GM18498 (cell line): ENCODE results near the gene BCL2L13.
"Not testable (repeated sequence)": the region's sequence is repeated elsewhere in the genome, so short reads cannot be mapped to it uniquely, and the experiment has no call there.

Source experiments
- ATAC-seq: cut with Tn5 transposase; IDR thresholded peaks from one replicate; pipeline ENCODE4 v1.9.1; 2021; ENCODE audit warnings: mild to moderate bottlenecking, moderate library complexity; ENCODE audit not compliant: unreplicated experiment

BCL2L13 gene

GRCh38 chr22:17753401-17753989, 114.9 kb downstream of the BCL2L13 start:
- no peak for ATAC-seq

DNA sequence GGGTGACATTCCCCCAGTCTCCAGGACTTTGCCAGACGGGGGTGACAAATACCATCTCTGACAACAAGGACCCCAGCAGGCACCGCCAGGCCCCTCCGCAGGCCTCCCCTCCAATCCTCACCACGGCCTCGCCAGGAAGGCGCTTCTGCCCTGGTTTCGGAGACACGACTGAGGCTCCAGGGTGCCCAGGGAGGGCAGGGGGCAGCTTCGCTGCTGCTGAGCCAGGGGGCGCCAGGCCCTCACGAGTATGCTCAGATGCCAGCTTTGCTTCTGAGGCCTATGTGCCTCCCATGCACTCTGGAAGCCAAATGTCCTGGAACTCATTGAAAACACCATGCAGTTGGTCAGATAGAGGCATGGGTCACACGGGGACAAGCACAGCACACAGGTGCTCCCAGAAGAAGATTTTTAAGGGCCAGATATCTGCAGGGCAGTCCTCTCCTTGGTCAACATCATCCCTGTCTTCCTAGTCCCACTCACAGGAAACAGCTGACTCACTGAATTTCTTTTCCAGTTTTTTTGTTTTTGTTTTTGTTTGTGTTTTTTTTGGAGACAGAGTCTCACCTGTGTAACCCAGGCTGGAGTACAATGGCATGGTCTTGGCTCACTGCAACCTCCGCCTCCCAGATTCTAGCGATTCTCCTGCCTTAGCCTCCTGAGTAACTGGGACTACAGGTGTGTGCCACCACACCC, 115.8 kb downstream of the BCL2L13 start:
- ATAC-seq: no peak

DNA sequence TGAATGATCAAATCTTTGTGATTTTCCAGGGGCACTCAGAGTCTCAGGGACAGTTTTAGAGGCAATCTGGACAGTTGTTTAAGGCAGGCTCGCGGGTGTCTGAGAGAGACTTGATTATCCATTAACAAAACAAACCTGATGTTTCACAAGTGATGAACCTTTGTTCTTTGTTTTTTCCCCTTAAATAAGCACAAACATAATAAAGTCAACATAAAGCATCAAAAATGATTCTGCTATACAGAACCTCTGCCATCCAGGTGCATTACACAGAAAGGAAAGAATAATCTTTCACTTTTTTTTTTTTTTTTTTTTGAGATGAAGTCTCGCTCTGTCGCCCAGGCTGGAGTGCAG, 122.6 kb downstream of the BCL2L13 start:
- ATAC-seq: no peak

DNA sequence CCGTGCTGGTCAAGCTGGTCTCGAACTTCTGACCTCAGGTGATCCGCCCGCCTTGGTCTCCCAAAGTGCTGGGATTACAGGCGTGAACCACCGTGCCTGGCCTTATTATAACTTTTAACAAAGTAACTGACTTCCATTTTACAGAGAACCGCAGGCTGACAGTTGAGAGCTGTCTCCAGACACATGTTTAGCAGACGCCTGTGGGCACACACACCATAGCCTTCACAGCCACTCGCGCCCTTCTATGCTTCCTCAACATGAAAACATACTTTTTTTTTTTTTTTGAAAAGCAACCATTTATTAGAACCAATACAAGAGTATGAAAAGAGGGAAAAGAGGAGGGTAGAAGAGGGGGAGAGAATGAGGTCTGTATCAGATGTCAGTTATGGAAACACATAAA, 124.9 kb downstream of the BCL2L13 start:
- not testable (repeated sequence) for ATAC-seq

- no peak for ATAC-seq
These were observed 125.5 kb downstream of the BCL2L13 start for GRCh38 chr22:17764036-17764435.

DNA sequence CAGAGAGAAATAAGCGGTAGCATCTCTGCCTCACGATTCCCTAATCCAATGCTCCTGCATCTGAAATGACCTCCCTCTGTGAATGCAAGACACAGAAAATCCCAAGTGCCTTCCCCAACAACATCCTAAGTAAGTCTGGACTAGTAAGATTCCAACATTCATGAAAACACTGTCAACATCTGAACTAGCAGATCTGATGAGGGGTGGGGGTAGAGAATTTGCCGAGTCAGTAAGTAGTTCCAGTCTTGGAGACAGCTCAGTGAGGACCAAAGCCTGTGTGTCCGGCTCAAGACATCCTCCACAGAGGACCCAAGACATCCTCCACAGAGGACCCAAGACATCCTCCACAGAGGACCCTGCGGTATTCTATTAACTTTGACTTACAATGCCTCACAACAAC, 126.3 kb downstream of the BCL2L13 start:
- ATAC-seq: not testable (repeated sequence)

GRCh38 chr22:17767233-17768065, 128.9 kb downstream of the BCL2L13 start:
- peak; percentile 85 for ATAC-seq

- no peak for ATAC-seq
These were observed 130.6 kb downstream of the BCL2L13 start for GRCh38 chr22:17769013-17769715.

- ATAC-seq: no peak
These were observed 131.1 kb downstream of the BCL2L13 start for GRCh38 chr22:17769716-17770082.

DNA sequence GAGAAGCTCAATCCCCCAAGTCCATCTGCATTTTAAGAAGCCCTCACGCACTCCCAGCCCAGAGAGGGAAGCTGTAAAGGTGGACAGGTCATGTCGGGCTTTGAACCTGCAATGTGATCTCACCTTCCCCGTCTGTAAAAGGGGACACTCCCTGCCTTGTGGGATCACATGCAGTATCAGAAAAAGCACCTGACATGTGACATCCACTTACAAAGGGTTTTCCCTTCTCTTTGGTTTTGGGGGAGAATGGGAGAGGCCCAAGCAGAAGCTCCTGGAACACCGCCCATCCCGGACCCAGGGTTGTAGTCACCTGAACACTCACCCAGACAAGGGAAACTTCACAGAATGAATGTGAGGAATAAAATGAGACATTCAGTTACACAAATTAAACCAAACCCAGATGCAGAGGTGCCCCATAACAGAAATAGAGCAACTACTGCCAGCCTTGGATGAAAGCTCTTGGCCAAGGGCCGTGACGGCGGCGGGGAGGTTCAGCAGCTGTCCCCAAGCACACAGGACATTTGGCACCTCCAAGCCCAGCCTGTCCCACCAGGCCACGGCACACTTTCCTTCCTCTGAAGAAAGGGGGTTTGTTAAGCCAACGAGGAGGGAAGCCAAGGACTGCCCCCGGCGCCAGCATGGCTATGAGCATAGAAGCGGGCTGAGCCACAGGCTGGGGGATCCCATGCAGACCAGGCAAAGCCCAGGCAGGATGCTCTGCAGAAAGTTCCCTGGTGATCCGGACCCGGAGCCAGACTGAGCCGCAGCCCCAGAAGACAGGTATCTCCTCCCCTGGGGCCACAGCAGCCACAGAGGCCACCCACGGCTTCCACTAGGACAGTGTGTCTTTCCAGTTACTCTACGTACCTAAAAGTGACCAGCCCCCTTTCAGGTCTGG, 131.9 kb downstream of the BCL2L13 start:
- ATAC-seq: no peak

DNA sequence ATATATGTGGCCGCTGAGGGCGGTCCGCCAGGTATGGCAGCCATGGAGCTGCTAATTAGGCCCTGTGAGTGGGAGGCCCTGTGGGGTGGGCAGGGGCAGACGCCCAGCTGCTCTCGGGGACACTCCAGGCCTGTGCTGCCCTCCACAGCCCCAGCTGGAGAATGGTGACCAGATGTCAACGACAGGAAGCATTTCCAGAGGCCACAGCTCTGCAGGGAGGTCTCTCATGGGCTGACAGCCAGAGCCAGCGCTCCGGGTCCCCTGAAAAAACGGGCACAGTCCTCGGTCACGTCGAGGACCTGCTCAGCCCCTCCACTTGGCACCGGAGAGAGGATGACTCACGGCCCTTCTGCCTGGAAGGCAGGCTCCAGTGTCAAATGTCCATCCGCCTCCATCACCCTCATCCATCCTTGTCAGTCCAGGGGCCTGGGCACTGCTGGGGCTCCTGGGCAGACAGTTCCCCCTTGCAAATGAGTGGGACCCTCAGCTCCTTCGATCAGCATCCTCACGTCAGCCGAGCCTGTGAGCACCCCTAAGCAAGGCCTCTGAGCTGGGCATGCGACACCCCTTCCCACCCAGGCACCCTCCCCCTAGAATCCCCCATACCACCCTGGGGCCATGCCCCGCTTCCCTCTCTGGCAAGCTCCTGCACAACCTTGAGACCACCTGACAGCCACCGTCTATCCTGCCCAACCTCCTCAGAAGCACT, 133.8 kb downstream of the BCL2L13 start:
- no peak for ATAC-seq

DNA sequence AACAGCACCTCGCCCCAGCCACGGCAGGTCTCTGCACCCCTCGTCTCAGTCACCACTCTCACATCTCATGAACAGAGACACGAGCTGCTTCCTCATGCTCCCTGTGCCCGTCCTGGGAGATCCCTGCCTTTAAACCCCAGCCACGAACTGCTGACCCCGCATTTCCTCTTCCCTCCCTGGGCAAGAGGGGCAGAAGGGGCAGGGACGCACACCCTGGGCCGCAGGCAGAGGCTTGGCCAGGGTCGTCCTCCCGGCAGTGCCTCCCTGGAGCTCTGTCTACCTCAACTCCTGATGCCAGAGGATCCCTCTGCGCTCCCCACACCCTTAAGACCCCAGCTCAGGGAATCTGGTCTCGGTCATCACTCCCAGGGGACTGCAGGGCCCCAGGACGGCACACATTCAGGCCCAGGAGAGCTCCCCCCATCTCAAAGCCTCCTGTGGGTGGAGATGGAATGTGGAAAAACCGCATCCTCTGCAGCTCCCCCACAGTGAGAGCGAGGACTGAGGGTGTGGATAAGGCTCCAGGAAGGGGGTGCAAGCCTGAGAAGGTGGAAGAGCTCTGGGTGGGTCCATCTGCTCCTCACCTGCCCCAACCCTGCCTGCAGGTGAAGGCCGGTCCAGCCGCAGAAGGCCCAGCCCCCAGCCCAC, 134.5 kb downstream of the BCL2L13 start:
- no peak for ATAC-seq

GRCh38 chr22:17773606-17774205, 135.1 kb downstream of the BCL2L13 start:
- peak; percentile 38 for ATAC-seq

GRCh38 chr22:17774206-17774925, 135.8 kb downstream of the BCL2L13 start, which contains the start of gene BID:
BID (minus strand) TSS chr22:17774469; CDS start chr22:17750116, 24,353 bp downstream.
- peak; percentile 44 for ATAC-seq

- ATAC-seq: no peak
These were observed 136.5 kb downstream of the BCL2L13 start for GRCh38 chr22:17774926-17775685.

DNA sequence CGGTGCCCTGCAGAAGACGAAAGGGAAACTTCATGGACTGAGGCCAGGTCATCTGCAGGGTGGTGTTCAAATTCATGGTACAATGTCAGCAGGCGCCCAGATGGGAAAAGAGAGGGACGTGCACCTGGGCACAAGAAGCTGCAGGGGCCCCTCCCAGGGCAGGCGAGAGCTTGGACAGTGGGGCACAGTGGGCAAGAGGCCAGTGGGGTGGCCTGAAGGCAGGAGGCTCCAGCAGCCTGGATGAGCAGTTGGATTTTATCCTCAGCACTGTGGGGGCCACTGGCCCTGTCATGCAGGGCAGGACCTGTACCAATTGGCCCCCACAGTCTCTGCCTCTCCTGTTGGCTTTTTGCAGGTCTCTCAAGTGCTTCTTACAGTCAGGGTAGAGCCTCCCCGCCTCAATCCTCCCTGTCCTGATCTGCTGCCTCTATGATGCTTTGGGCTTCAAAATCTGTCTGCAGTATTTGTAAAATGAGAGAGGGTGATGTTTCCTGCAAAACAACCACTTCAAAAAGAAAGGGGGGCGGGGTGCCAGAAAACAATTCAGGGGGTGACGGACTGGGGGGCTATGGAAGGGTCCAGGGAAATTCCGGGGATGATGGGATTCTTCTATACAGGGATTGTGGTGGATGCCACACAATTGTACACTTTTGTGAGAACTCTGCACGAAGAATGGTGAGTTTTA, 137.4 kb downstream of the BCL2L13 start:
- ATAC-seq: no peak
